Activated CD4-positive, alpha-beta T cell treated with anti-CD3 and anti-CD28 coated beads, Interleukin-2, Interleukin-4, amounts not matched to agents 100 ng/mL and 50 ng/mL, durations not matched to agents 16 hours and 8 hours (primary cell): ENCODE results near the gene RETREG2.
A peak's percentile ranks its signal among the peaks of the same experiment; 100 is the strongest.

ENCODE experiments used
- DNase-seq: peaks from one replicate; pipeline ENCODE4 v3.0.0-alpha.2; 2020; ENCODE audit warnings: low spot score

The RETREG2 gene

DNA sequence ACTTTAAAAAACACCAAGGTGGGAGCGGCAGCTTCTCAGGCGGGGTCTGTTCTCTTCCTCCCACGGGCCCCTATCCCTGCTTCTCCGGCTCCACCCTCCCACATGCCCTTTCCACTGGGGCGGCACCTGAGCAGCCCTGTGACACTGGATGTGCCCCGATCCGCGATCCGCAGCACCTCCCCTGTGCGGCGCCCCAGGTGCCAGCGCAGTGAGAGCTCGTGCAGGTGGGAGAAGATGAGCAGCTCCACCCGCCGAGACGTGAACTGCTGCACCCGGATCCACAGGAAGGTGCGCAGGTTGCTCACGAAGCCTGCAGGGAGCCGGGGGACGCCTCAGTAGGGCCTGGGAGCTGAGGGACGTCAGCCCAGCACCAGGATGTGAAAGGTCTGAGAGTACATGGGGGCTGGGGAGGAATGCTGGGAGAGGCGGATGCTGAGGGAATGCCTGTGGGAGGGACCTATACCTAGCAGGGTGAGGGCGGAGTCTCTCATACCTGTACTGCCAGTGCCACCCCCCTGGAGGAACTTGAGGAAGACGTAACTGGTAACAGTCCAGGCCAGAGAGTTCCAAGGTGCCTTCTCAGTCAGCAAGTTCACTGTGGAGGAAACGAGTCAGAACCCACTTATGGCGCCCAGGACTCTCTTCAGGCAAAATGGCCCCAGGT is 37.9 kb downstream of the RETREG2 start:
- DNase-seq: no peak

DNA sequence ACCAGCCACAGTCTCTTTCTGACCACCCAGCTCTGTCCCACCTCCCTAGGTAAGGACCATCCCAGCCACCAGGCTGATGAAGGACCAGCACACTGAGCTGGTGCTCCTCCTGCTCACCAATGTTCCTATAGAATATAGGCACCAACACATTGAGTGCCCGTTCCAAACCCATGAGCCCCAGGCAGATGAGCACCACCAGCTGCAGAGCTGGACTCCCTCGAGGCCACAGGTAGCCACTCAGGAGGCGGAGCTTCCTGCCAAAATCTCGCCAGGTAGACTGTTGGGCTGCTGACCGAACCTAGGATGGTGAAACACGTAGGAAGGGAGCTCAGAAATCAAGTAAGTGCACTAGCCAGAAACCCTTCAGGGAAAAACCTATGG is 38.5 kb downstream of the RETREG2 start:
- DNase-seq: no peak

GRCh38 chr2:219218217-219218731 is 40.2 kb downstream of the RETREG2 start:
- no peak for DNase-seq

GRCh38 chr2:219218732-219219701 is 40.9 kb downstream of the RETREG2 start, which contains the start of gene ABCB6:
ABCB6 (minus strand) TSS chr2:219218958; CDS start chr2:219218673, 285 bp downstream.
- peak; percentile 89 for DNase-seq

GRCh38 chr2:219219784-219220532 is 41.9 kb downstream of the RETREG2 start:
- DNase-seq: no peak

DNA sequence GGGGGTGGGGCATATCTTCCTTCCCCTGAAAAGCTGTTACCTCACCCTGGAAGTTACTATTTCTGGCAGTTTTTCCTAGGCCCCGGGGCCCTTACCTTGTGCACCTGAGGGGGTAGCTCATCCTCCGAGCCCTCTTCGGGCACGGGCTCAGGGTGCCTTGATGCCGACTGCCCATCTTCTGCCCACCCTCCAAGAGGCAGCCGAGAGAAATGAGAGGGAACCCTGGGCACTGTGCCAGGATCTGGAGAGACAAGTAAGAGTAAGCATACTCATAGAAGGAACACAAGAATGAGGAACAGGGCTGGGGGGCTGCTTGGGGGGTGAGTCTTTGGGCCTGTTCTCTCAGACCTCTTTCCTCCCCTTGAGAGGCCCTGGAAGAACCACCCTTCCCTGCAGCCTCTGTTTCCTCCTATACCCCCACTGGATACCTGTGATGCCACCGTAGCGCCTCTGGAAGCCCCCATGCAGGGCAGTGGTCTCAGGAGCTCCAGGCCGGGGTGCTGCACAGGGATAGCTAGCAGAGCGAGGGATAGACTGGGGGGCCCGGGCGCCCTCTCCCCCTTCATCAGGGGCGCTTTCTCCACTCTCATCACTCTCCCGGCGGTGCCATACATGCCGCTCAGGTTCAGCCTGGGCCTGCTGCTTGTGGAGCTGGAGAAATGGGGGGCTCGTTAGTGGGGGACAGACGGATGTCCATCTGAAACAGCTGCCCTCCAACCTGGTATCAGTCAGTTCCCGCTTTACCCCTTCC is 42.8 kb downstream of the RETREG2 start:
- DNase-seq: no peak

GRCh38 chr2:219221957-219222518 is 44.0 kb downstream of the RETREG2 start:
- no peak for DNase-seq

GRCh38 chr2:219223831-219224610 is 45.9 kb downstream of the RETREG2 start:
- no peak for DNase-seq

GRCh38 chr2:219225350-219225749 is 47.3 kb downstream of the RETREG2 start:
- no peak for DNase-seq

GRCh38 chr2:219228041-219228910 is 50.2 kb downstream of the RETREG2 start:
- DNase-seq: no peak

GRCh38 chr2:219228911-219229304 is 50.8 kb downstream of the RETREG2 start:
- no peak for DNase-seq

GRCh38 chr2:219229305-219230058 is 51.4 kb downstream of the RETREG2 start, which contains the start of the genes ANKZF1 and ATG9A:
ANKZF1 (plus strand) TSS chr2:219229806; CDS start chr2:219230258, 452 bp downstream.
ATG9A (minus strand) TSS chr2:219229636; CDS start chr2:219228024, 1,612 bp downstream.
- DNase-seq: peak; percentile 99

DNA sequence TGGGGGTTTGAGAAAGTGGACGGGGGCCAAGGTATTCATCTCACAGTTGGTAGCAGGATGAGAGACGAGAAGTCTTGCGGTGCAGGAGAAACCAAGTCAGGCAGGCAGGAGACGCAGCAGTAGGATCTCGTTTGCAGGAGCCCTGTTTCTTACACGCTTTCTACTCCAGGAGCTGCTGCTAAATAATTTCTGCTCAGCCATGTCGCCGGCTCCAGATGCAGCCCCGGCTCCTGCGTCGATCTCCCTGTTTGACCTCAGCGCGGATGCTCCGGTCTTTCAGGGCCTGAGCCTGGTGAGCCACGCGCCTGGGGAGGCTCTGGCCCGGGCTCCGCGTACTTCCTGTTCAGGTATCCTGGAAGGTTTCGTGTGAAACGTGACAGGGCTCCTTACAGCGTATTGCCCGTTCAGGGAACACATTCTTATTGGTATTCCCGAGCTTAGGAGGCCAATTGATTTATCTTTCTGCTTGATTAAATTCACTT is 52.0 kb downstream of the RETREG2 start:
- DNase-seq: no peak

DNA sequence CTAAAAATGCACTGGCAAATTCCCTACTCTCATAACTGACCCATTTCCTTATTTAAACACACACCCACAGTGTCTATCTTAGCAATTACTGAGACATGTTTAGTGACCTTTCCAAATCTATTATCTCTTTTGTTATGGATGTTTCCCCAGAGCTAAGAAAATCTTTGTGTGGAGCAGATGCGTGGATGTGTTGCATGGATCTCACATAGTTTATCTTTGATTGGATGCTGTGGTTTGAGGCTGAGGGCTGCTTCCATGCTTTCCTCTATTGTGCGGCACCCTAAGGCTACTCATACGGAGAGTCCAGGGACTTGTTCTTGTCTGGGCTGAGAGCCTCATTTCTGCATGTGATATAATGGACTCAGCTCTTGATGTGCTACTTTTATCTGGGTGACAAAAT is 56.3 kb downstream of the RETREG2 start:
- DNase-seq: no peak
